ENCODE results near the gene CLNK.

The CLNK gene

GRCh38 chr4:10688022-10688421 lies 3.5 kb upstream of the CLNK start:
- TF ChIP-seq CTCF (conservative IDR thresholded peaks at IDR 0.05; ENCODE audit: control insufficient read depth, insufficient read depth, low read depth, low read length), result no peak
- DNase-seq (ENCODE audit: low read depth), result no peak
- H3K4me3 ChIP-seq (ENCODE audit: control insufficient read depth, low read depth, low read length), result no peak overlapping the region

GRCh38 chr4:10687526-10687925 lies 3.0 kb upstream of the CLNK start:
- DNase-seq (ENCODE audit: low read depth), result no peak
- TF ChIP-seq CTCF (conservative IDR thresholded peaks at IDR 0.05; ENCODE audit: control insufficient read depth, insufficient read depth, low read depth, low read length), result no peak
- no peak overlapping the region for H3K4me3 ChIP-seq (ENCODE audit: control insufficient read depth, low read depth, low read length)

- no peak overlapping the region for H3K4me3 ChIP-seq (ENCODE audit: control insufficient read depth, low read depth, low read length)
- TF ChIP-seq CTCF (conservative IDR thresholded peaks at IDR 0.05; ENCODE audit: control insufficient read depth, insufficient read depth, low read depth, low read length), result no peak
- DNase-seq (ENCODE audit: low read depth), result no peak
Observed at GRCh38 chr4:10682397-10682796, 2.2 kb downstream of the CLNK start.

- TF ChIP-seq CTCF (conservative IDR thresholded peaks at IDR 0.05; ENCODE audit: control insufficient read depth, insufficient read depth, low read depth, low read length), result no peak
- peak; percentile 6 for DNase-seq (ENCODE audit: low read depth)
- no peak overlapping the region for H3K4me3 ChIP-seq (ENCODE audit: control insufficient read depth, low read depth, low read length)
Observed at GRCh38 chr4:10677796-10678497, 6.6 kb downstream of the CLNK start.

GRCh38 chr4:10673817-10674369 lies 10.7 kb downstream of the CLNK start:
- DNase-seq (ENCODE audit: low read depth), result no peak
- TF ChIP-seq CTCF (conservative IDR thresholded peaks at IDR 0.05; ENCODE audit: control insufficient read depth, insufficient read depth, low read depth, low read length), result no peak
- H3K4me3 ChIP-seq (ENCODE audit: control insufficient read depth, low read depth, low read length), result no peak overlapping the region

- no peak for DNase-seq (ENCODE audit: low read depth)
- TF ChIP-seq CTCF (conservative IDR thresholded peaks at IDR 0.05; ENCODE audit: control insufficient read depth, insufficient read depth, low read depth, low read length), result no peak
Observed at GRCh38 chr4:10672379-10672778, 12.2 kb downstream of the CLNK start.

More at GRCh38 chr4:10672379-10672778, 12.2 kb downstream of the CLNK start:
- H3K4me3 ChIP-seq (ENCODE audit: control insufficient read depth, low read depth, low read length), result no peak overlapping the region
